Non-pigmented ciliary epithelial cell (primary cell): ENCODE measurements around the gene WDR13.
A peak's percentile ranks its signal among the peaks of the same experiment; 100 is the strongest.
"Not testable (repeated sequence)": the region's sequence is repeated elsewhere in the genome, so short reads cannot be mapped to it uniquely, and the experiment has no call there.

Source experiments
- DNase-seq: peaks from one replicate; pipeline ENCODE4 v3.0.0-alpha.2; 2010; ENCODE audit warnings: low read depth

WDR13 gene

GRCh38 chrX:48595929-48596328, 1.4 kb upstream of the WDR13 start:
- DNase-seq, result no peak

GRCh38 chrX:48598614-48599013, 1.3 kb downstream of the WDR13 start:
- no peak for DNase-seq

- no peak for DNase-seq
Measured at GRCh38 chrX:48599341-48599740, 2.0 kb downstream of the WDR13 start.

- no peak for DNase-seq
Measured at GRCh38 chrX:48600226-48600625, 2.9 kb downstream of the WDR13 start.

GRCh38 chrX:48601741-48602394, 4.6 kb downstream of the WDR13 start:
- no peak for DNase-seq

- no peak for DNase-seq
Measured at GRCh38 chrX:48604701-48605100, 7.4 kb downstream of the WDR13 start.

- no peak for DNase-seq
Measured at GRCh38 chrX:48606091-48606490, 8.8 kb downstream of the WDR13 start.

- no peak for DNase-seq
Measured at GRCh38 chrX:48611703-48612102, 14.4 kb downstream of the WDR13 start.

- no peak for DNase-seq
Measured at GRCh38 chrX:48613502-48614160, 16.3 kb downstream of the WDR13 start.

- no peak for DNase-seq
Measured at GRCh38 chrX:48616576-48616975, 19.3 kb downstream of the WDR13 start.

GRCh38 chrX:48617542-48618340, 20.4 kb downstream of the WDR13 start:
- no peak for DNase-seq

GRCh38 chrX:48626401-48627298, 29.4 kb downstream of the WDR13 start:
- no peak for DNase-seq

- peak; percentile 66 for DNase-seq
Measured at GRCh38 chrX:48631376-48632090, 34.2 kb downstream of the WDR13 start.

- DNase-seq, result no peak
Measured at GRCh38 chrX:48632207-48632606, 34.9 kb downstream of the WDR13 start.

- no peak for DNase-seq
Measured at GRCh38 chrX:48636301-48636700, 39.0 kb downstream of the WDR13 start.

GRCh38 chrX:48636776-48637175, 39.5 kb downstream of the WDR13 start:
- no peak for DNase-seq

GRCh38 chrX:48645669-48646068, 48.4 kb downstream of the WDR13 start:
- DNase-seq, result no peak

- DNase-seq, result peak; percentile 5
Measured at GRCh38 chrX:48648336-48648751, 51.1 kb downstream of the WDR13 start.

GRCh38 chrX:48649102-48649501, 51.8 kb downstream of the WDR13 start:
- DNase-seq, result no peak

GRCh38 chrX:48652055-48652579, 54.8 kb downstream of the WDR13 start:
- not testable (repeated sequence) for DNase-seq

- DNase-seq, result not testable (repeated sequence)
Measured at GRCh38 chrX:48654746-48655145, 57.5 kb downstream of the WDR13 start.
